ENCODE data around the gene NADSYN1.

DNA sequence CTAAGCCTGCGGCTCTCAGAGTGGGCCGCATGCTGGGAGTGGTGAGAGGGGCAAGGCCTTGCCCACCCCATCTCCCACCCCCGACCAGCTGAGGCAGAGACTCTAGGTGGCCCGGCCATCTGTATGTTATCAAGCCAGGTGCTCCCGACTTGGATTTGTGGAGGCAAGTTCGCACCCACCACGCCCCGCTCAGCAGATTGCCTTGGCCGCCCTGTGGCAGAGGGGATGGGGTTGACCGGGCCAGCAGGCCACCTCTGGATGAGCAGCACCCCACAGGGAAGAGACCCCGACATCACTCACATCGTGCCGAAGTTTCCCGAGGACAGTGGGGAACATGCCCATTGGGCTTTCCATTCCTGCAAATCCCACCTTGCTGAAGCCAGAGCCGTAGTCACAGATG is 45.6 kb upstream of the NADSYN1 start:
- TF ChIP-seq CTCF (IDR thresholded peaks at IDR 0.05; ENCODE audit: low read length) (no peak), EZH2 (IDR thresholded peaks at IDR 0.05; ENCODE audit: borderline replicate concordance, low read length) (no peak)
